K562 (cell line): Measurements from ENCODE around the gene SLC2A14.
"Not testable (repeated sequence)": the region's sequence is repeated elsewhere in the genome, so short reads cannot be mapped to it uniquely, and the experiment has no call there.

Experiments used
- CEBPB ChIP-seq: fragments of 450-650 bp; IDR thresholded peaks from 2 replicates; pipeline ENCODE4 v1.6.1; 2016; ENCODE audit warnings: missing genetic modification characterization, missing compliant biosample characterization
- EP300 ChIP-seq: IDR thresholded peaks from 2 replicates; pipeline ENCODE4 v1.6.1; 2012; ENCODE audit warnings: low read length, improper control_type of control experiment
- EZH2 ChIP-seq: IDR thresholded peaks from 2 replicates; pipeline ENCODE4 v1.6.1; 2012; ENCODE audit warnings: low read depth, mild to moderate bottlenecking, inconsistent platforms, low read length, borderline replicate concordance
- NCOA2 ChIP-seq, 2 experiments: fragments of 450-650 bp; IDR thresholded peaks; 2 replicates each; pipeline ENCODE4 v1.6.1; 2018; ENCODE audit warnings: mild to moderate bottlenecking in 2 of 2, moderate library complexity in 1 of 2; ENCODE audit not compliant: partially characterized antibody in 2 of 2
- TCF7 ChIP-seq: sonication (generic); IDR thresholded peaks from 2 replicates; pipeline ENCODE4 v1.6.1; 2016; ENCODE audit warnings: antibody characterized with exemption, borderline replicate concordance
- TEAD4 ChIP-seq, 2 experiments: sonication (generic) in 1 of 2; formaldehyde crosslinking in 1 of 2; IDR thresholded peaks; 2 replicates each; pipeline versions ENCODE4 v1.6.1 to v1.8.0; 2012 to 2022; ENCODE audit warnings: borderline replicate concordance in 1 of 2, inconsistent platforms in 1 of 2, low read length in 1 of 2, mild to moderate bottlenecking in 1 of 2, missing genetic modification reagents in 1 of 2
- ZC3H11A ChIP-seq: IDR thresholded peaks from 2 replicates; pipeline ENCODE4 v1.6.1; 2012; ENCODE audit warnings: low read depth, low read length, improper control_type of control experiment
- ZC3H4 ChIP-seq: sonication (generic); formaldehyde crosslinking; IDR thresholded peaks from 2 replicates; pipeline ENCODE4 v1.9.0; 2021; ENCODE audit warnings: missing genetic modification reagents, borderline replicate concordance
- ZNF589 ChIP-seq: fragments of 200-800 bp; sonication (Bioruptor generic); IDR thresholded peaks from 2 replicates; pipeline ENCODE4 v1.6.1; 2016; ENCODE audit warnings: low read depth, missing genetic modification characterization, missing compliant biosample characterization
- TF ChIP-seq, protein P1 (sequence below): fragments of 250-450 bp; sonication (Bioruptor Pico); IDR thresholded peaks from 2 replicates; pipeline ENCODE4 v1.8.0; 2022; ENCODE audit warnings: moderate library complexity, mild to moderate bottlenecking, inconsistent platforms
- TF ChIP-seq, protein P2 (sequence below), 3 experiments: IDR thresholded peaks in 2 of 3; conservative IDR thresholded peaks in 1 of 3; 2 replicates each; pipeline ENCODE4 v1.5.1; 2011 to 2012; ENCODE audit warnings: low read length in 3 of 3, mild to moderate bottlenecking in 3 of 3, control low read depth in 2 of 3, improper control_type of control experiment in 1 of 3, inconsistent platforms in 1 of 3, low read depth in 1 of 3, mixed read lengths in 1 of 3, moderate library complexity in 1 of 3; ENCODE audit not compliant: insufficient read depth in 2 of 3
- TF ChIP-seq, protein P3 (sequence below), 2 experiments: IDR thresholded peaks; 2 replicates each; pipeline ENCODE4 v1.6.1; 2012; ENCODE audit warnings: improper control_type of control experiment in 2 of 2, low read depth in 2 of 2, low read length in 2 of 2, borderline replicate concordance in 1 of 2
- TF ChIP-seq, protein P4 (sequence below): sonication (generic); formaldehyde crosslinking; IDR thresholded peaks from 2 replicates; pipeline ENCODE4 v1.8.0; 2022; ENCODE audit warnings: missing genetic modification reagents, mild to moderate bottlenecking, borderline replicate concordance

DNA sequence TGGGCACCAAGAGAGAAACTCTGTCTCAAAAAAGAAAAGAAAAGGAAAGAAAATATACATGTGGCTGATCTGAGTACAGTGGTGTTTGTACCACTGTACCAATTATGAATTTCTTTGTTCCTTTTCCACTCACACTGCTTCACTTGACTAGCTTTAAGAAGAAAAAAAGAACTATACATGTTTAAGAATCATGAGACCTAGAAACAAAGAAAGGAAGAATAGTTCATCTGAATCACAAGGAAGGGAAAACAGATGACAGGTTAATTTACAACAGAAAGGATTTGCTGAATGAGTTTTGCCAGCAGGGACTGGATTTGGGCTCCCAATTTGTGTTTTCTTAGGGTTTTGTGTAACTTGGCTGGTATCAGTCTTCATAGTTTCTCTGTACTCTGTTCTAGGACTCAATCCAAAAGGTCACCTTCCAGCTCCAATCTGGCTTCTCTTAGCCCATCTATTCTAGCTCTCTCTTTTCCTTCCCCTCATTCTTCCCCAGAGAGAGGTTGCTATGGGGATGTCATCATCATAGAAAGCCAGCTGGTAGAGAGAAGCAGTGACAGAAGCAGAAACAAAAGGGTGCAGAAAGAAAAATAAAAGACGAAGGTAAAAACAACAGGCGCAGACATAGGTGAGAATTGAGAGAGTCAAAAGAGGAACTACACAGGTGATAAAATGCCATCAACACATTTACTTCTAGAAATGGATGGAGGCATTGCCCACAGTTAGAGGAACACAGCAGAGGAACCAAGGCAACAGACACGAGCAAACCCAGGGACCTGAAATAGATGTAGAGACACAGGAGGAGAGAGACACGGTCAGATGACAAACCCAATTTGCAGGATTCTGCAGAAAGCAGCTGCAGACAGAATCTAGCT lies 25.3 kb downstream of the SLC2A14 start:
- TF ChIP-seq, protein P1, sequence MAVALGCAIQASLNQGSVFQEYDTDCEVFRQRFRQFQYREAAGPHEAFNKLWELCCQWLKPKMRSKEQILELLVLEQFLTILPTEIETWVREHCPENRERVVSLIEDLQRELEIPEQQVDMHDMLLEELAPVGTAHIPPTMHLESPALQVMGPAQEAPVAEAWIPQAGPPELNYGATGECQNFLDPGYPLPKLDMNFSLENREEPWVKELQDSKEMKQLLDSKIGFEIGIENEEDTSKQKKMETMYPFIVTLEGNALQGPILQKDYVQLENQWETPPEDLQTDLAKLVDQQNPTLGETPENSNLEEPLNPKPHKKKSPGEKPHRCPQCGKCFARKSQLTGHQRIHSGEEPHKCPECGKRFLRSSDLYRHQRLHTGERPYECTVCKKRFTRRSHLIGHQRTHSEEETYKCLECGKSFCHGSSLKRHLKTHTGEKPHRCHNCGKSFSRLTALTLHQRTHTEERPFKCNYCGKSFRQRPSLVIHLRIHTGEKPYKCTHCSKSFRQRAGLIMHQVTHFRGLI = not testable (repeated sequence)
- TF ChIP-seq, protein P2, sequence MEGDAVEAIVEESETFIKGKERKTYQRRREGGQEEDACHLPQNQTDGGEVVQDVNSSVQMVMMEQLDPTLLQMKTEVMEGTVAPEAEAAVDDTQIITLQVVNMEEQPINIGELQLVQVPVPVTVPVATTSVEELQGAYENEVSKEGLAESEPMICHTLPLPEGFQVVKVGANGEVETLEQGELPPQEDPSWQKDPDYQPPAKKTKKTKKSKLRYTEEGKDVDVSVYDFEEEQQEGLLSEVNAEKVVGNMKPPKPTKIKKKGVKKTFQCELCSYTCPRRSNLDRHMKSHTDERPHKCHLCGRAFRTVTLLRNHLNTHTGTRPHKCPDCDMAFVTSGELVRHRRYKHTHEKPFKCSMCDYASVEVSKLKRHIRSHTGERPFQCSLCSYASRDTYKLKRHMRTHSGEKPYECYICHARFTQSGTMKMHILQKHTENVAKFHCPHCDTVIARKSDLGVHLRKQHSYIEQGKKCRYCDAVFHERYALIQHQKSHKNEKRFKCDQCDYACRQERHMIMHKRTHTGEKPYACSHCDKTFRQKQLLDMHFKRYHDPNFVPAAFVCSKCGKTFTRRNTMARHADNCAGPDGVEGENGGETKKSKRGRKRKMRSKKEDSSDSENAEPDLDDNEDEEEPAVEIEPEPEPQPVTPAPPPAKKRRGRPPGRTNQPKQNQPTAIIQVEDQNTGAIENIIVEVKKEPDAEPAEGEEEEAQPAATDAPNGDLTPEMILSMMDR (IDR thresholded peaks at IDR 0.05 in 2 of 3, conservative IDR thresholded peaks at IDR 0.05 in 1 of 3; ENCODE audit: insufficient read depth in 2 of 3, low read depth in 1 of 3, low read length in 3 of 3) = not testable (repeated sequence)
- not testable (repeated sequence) for TF ChIP-seq EZH2; TCF7; TEAD4 (IDR thresholded peaks at IDR 0.05; ENCODE audit: low read length); TEAD4 (CRISPR knock-in tag; IDR thresholded peaks at IDR 0.05; ENCODE audit: borderline replicate concordance); CEBPB (tag); NCOA2 (IDR thresholded peaks at IDR 0.05; ENCODE audit: partially characterized antibody in 2 of 2); ZC3H4 (CRISPR knock-in tag); ZNF589; ZC3H11A; EP300
- TF ChIP-seq, protein P3, sequence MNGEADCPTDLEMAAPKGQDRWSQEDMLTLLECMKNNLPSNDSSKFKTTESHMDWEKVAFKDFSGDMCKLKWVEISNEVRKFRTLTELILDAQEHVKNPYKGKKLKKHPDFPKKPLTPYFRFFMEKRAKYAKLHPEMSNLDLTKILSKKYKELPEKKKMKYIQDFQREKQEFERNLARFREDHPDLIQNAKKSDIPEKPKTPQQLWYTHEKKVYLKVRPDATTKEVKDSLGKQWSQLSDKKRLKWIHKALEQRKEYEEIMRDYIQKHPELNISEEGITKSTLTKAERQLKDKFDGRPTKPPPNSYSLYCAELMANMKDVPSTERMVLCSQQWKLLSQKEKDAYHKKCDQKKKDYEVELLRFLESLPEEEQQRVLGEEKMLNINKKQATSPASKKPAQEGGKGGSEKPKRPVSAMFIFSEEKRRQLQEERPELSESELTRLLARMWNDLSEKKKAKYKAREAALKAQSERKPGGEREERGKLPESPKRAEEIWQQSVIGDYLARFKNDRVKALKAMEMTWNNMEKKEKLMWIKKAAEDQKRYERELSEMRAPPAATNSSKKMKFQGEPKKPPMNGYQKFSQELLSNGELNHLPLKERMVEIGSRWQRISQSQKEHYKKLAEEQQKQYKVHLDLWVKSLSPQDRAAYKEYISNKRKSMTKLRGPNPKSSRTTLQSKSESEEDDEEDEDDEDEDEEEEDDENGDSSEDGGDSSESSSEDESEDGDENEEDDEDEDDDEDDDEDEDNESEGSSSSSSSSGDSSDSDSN (IDR thresholded peaks at IDR 0.05; ENCODE audit: borderline replicate concordance in 1 of 2, low read depth in 2 of 2, low read length in 2 of 2) = not testable (repeated sequence)
- TF ChIP-seq, protein P4, sequence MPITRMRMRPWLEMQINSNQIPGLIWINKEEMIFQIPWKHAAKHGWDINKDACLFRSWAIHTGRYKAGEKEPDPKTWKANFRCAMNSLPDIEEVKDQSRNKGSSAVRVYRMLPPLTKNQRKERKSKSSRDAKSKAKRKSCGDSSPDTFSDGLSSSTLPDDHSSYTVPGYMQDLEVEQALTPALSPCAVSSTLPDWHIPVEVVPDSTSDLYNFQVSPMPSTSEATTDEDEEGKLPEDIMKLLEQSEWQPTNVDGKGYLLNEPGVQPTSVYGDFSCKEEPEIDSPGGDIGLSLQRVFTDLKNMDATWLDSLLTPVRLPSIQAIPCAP (CRISPR knock-in tag) = not testable (repeated sequence)
